Measurements from ENCODE around the gene MPPED1.

Gene MPPED1

GRCh38 chr22:43436868-43437267 is 25.1 kb downstream of the MPPED1 start:
- Mint-ChIP-seq H3K36me3 (no peaks in the 10 kb centered on the region), H3K4me3 (no peak overlapping the region)

DNA sequence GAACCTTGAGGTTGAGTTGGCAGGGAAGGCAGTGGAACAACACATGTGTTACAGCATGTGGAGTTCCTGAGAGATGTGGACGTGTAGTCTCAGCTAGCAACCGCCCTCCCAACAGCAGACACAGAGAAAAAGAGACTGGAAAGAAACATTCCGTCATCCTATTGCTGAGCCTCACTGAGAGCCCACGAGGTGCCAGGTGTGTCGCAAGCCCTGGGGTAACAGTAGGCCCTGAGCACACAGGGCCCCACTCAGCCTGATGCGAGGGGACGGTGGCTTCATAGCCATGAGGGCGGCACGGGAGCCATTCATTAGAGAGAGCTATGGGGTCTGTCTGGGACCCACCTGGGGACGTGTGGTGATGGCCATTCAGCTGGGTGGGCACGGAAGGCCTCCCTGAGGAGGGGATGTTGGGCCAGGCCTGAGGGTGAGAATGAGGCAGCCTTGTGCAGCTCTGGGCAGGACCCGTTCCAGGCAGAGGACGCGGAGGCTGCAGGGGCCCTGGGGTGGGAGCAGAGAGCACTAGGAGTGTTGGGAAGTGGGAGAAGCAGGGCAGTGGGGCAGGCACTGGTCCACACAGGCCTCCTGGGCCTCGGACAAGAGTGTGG is 26.2 kb downstream of the MPPED1 start:
- H3K27me3 Mint-ChIP-seq = peaks cover 10% of the 10 kb centered on the region
- no peaks in the 10 kb centered on the region for H3K4me1 Mint-ChIP-seq
- DNase-seq (ENCODE audit: low spot score in 2 of 2) (no peak), ATAC-seq (ENCODE audit: low read depth) (no peak)
- H3K4me3 Mint-ChIP-seq = no peak overlapping the region
- no peak overlapping the region for H3K27ac Mint-ChIP-seq
- no peaks in the 10 kb centered on the region for H3K36me3 Mint-ChIP-seq
- H3K9me3 Mint-ChIP-seq = no peaks in the 10 kb centered on the region

More at GRCh38 chr22:43436868-43437267, 25.1 kb downstream of the MPPED1 start:
- DNase-seq (ENCODE audit: low spot score in 2 of 2) (no peak), ATAC-seq (ENCODE audit: low read depth) (no peak)
- H3K27ac Mint-ChIP-seq = no peak overlapping the region
- H3K27me3 Mint-ChIP-seq = peaks cover 10% of the 10 kb centered on the region
- H3K4me1 Mint-ChIP-seq = no peaks in the 10 kb centered on the region
- no peaks in the 10 kb centered on the region for H3K9me3 Mint-ChIP-seq

- Mint-ChIP-seq H3K36me3 (no peaks in the 10 kb centered on the region), H3K4me1 (no peaks in the 10 kb centered on the region), H3K27ac (no peak overlapping the region), H3K27me3 (peaks cover 10% of the 10 kb centered on the region), H3K9me3 (no peaks in the 10 kb centered on the region), H3K4me3 (no peak overlapping the region)
- no peak for DNase-seq (ENCODE audit: low spot score in 2 of 2)
- no peak for ATAC-seq (ENCODE audit: low read depth)
These were observed 27.0 kb downstream of the MPPED1 start for GRCh38 chr22:43438666-43439347.

- Mint-ChIP-seq H3K27ac (no peak overlapping the region), H3K27me3 (peaks cover 10% of the 10 kb centered on the region), H3K36me3 (no peaks in the 10 kb centered on the region), H3K4me3 (no peak overlapping the region), H3K9me3 (no peaks in the 10 kb centered on the region), H3K4me1 (no peaks in the 10 kb centered on the region)
- ATAC-seq (ENCODE audit: low read depth) (no peak), DNase-seq (ENCODE audit: low spot score in 2 of 2) (no peak)
These were observed 27.7 kb downstream of the MPPED1 start for GRCh38 chr22:43439368-43440103.

DNA sequence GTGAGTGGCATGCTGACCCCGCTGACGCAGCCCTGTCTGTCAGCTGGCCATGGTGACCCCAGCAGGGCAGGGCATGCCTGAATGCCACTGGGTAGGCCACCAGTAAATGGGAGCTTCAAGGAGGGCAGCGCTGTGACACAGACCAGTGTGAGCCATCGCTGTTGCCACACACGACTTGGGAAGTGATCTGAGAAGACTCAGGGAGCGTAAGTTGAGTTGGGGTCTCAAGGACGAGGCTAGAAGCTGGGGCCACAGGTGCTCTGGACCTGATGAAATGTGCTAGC is 28.2 kb downstream of the MPPED1 start:
- DNase-seq (ENCODE audit: low spot score in 2 of 2) = no peak
- Mint-ChIP-seq H3K27ac (no peak overlapping the region), H3K36me3 (no peaks in the 10 kb centered on the region), H3K9me3 (no peaks in the 10 kb centered on the region), H3K4me3 (no peak overlapping the region), H3K27me3 (peaks cover 10% of the 10 kb centered on the region), H3K4me1 (no peaks in the 10 kb centered on the region)
- ATAC-seq (ENCODE audit: low read depth) = no peak

DNA sequence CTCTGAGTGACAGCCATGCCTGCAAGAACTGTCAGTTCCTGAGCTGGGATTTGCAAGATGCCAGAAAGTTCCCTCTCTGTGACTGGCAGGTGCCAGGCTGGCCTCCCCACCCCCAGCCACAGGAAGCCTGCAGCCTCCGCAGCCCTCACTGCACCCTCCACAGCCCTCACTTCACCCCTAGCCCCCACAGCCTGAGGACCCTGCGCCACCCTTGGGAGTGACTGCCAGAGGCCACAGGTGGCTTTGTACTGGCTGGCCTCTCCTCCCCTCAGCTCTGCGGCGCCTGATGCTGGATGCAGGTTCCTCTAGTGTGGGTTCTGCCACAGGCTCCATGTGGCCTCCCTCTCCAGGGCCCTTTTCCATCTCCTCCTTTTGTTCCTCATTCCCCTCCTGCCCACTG is 28.7 kb downstream of the MPPED1 start:
- H3K9me3 Mint-ChIP-seq = no peaks in the 10 kb centered on the region
- H3K4me1 Mint-ChIP-seq = no peaks in the 10 kb centered on the region
- peaks cover 7% of the 10 kb centered on the region for H3K27me3 Mint-ChIP-seq
- H3K27ac Mint-ChIP-seq = no peak overlapping the region
- ATAC-seq (ENCODE audit: low read depth) (no peak), DNase-seq (ENCODE audit: low spot score in 2 of 2) (no peak)
- no peaks in the 10 kb centered on the region for H3K36me3 Mint-ChIP-seq
- H3K4me3 Mint-ChIP-seq = no peak overlapping the region

DNA sequence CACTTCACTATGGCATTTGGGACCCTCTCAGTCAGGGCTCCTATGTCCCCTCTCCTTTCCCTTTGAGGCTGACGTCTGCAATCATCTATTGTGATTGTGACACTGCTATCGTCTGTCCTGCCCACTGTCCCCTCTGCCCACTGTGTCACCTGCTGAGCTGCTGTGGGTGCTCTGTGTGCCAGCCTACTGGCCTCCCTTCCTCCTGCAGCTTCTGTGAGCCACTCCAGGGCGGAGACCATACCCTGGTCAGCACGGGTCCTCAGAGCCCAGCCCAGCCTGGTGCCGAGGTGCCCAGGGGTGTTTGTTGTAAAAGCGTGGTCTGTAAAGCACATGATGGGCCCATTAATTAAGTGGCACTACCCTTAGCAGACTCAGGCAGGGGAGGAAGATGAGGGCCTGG is 29.4 kb downstream of the MPPED1 start:
- ATAC-seq (ENCODE audit: low read depth) = no peak
- Mint-ChIP-seq H3K27me3 (peaks cover 9% of the 10 kb centered on the region), H3K27ac (no peak overlapping the region), H3K36me3 (no peaks in the 10 kb centered on the region), H3K9me3 (no peaks in the 10 kb centered on the region), H3K4me3 (no peak overlapping the region), H3K4me1 (no peaks in the 10 kb centered on the region)
- DNase-seq (ENCODE audit: low spot score in 2 of 2) = no peak

DNA sequence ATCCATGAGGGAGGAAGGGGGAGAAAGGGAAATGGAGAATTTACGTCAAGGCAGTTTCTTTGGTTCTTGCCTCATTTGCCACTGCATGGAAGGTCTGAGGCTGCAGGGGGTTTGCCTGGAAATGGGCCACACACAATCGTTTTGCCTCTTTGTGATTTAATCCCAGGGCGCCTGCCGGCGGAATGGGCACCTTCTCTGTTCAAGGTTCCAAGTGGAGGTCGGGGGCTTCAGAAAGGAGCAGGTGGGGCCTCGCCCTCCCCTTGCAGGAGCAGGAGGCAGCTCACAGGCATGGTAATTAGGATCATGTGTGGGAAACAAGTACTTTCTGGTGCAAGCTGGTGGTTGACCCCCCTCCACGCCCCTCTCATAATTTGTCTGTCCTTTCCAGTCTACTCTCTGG is 29.9 kb downstream of the MPPED1 start:
- H3K4me3 Mint-ChIP-seq = no peak overlapping the region
- H3K27ac Mint-ChIP-seq = no peak overlapping the region
- no peaks in the 10 kb centered on the region for H3K4me1 Mint-ChIP-seq
- DNase-seq (ENCODE audit: low spot score in 2 of 2) = no peak
- peaks cover 11% of the 10 kb centered on the region for H3K27me3 Mint-ChIP-seq
- no peaks in the 10 kb centered on the region for H3K36me3 Mint-ChIP-seq
- ATAC-seq (ENCODE audit: low read depth) = no peak
- no peaks in the 10 kb centered on the region for H3K9me3 Mint-ChIP-seq

GRCh38 chr22:43442386-43443151 is 30.8 kb downstream of the MPPED1 start:
- Mint-ChIP-seq H3K27ac (no peak overlapping the region), H3K27me3 (peaks cover 11% of the 10 kb centered on the region), H3K4me3 (no peak overlapping the region), H3K9me3 (no peaks in the 10 kb centered on the region), H3K36me3 (no peaks in the 10 kb centered on the region), H3K4me1 (no peaks in the 10 kb centered on the region)
- DNase-seq (ENCODE audit: low spot score in 2 of 2) (no peak), ATAC-seq (ENCODE audit: low read depth) (no peak)

- DNase-seq (ENCODE audit: low spot score in 2 of 2) = no peak
- no peaks in the 10 kb centered on the region for H3K9me3 Mint-ChIP-seq
- no peaks in the 10 kb centered on the region for H3K4me1 Mint-ChIP-seq
- no peak overlapping the region for H3K27ac Mint-ChIP-seq
- H3K36me3 Mint-ChIP-seq = no peaks in the 10 kb centered on the region
- H3K27me3 Mint-ChIP-seq = peaks cover 11% of the 10 kb centered on the region
- no peak for ATAC-seq (ENCODE audit: low read depth)
- H3K4me3 Mint-ChIP-seq = no peak overlapping the region
These were observed 31.3 kb downstream of the MPPED1 start for GRCh38 chr22:43443152-43443471.

DNA sequence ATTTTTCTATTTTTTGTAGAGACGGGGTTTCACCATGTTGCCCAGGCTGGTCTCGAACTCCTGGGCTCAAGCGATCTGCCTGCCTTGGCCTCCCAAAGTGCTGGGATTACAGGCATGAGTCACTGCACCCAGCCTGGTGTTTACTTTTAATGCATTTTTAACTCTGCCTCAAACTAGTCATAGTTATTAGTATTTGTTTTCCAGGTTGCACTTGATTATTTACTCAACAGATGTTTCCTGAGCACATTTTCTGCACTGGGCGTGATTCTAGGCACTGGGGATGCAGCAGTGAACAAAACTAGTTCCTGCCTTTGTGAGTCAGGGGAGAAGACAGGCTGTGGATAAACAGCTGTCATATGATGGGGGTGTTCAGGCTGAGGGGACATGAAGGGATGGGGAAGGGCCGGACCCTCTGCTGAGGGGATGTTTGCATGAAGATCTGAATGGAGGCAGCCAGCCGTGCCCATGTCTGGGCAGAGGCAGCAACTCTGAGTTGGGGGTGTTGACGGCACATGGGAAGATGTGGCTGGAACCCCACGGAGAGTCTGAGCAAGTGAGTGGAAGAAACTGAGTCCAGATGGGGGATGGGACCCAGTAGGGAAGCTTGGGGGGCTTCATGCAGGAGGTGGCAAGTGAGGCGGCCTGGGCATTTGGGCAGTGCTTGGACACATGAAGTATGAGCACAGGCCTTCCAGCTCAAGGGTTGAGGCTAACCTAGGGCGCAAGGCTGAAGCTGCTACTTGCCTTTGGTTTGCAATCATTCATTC is 34.4 kb downstream of the MPPED1 start:
- H3K9me3 Mint-ChIP-seq = no peaks in the 10 kb centered on the region
- H3K4me3 Mint-ChIP-seq = no peak overlapping the region
- ATAC-seq (ENCODE audit: low read depth) (no peak), DNase-seq (ENCODE audit: low spot score in 2 of 2) (no peak)
- no peaks in the 10 kb centered on the region for H3K36me3 Mint-ChIP-seq
- no peak overlapping the region for H3K27ac Mint-ChIP-seq
- peaks cover 2% of the 10 kb centered on the region for H3K4me1 Mint-ChIP-seq
- H3K27me3 Mint-ChIP-seq = peaks cover 12% of the 10 kb centered on the region

DNA sequence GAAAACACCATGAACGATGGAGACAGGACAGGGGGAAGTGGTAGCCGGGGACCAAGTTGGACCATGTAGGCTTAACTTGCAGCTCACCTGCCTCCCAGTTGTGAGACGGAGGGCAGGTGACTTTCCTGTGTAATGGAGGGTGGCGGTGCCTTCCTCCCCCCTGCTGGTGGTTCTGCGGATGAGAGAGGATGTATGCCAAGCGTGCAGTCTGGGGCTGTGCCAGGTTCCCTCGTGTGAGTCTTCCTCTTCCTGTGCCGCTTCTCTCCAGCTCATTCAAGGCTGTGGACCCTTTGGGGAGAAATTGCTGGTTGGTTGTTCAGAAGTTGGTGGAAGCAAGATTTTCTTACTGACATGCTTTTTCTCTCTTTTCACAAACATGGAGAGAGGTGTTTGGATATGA is 35.1 kb downstream of the MPPED1 start:
- ATAC-seq (ENCODE audit: low read depth) (no peak), DNase-seq (ENCODE audit: low spot score in 2 of 2) (no peak)
- no peak overlapping the region for H3K27ac Mint-ChIP-seq
- no peaks in the 10 kb centered on the region for H3K36me3 Mint-ChIP-seq
- no peaks in the 10 kb centered on the region for H3K9me3 Mint-ChIP-seq
- peaks cover 2% of the 10 kb centered on the region for H3K4me1 Mint-ChIP-seq
- H3K4me3 Mint-ChIP-seq = no peak overlapping the region
- peaks cover 19% of the 10 kb centered on the region for H3K27me3 Mint-ChIP-seq

DNA sequence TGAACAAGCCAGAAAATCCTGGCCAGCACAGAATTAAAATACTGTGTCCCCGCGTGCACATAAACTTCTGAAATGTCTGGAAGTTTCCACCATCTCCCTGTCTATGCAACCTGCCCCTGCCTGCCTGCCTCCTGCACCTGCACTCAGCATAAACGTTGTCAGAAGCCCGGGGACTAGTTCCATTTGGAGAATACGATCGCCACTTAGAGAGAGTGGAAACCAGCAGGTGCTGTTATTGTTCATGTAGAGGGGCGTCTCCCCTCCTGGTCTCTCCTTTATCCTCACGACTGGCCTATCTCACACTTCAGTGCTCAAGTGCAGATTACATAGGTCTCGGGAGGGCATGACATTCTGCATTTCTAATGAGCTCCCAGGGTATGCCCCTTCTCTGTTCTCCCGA is 35.6 kb downstream of the MPPED1 start:
- Mint-ChIP-seq H3K27ac (no peak overlapping the region), H3K9me3 (no peaks in the 10 kb centered on the region), H3K27me3 (peaks cover 17% of the 10 kb centered on the region)

DNA sequence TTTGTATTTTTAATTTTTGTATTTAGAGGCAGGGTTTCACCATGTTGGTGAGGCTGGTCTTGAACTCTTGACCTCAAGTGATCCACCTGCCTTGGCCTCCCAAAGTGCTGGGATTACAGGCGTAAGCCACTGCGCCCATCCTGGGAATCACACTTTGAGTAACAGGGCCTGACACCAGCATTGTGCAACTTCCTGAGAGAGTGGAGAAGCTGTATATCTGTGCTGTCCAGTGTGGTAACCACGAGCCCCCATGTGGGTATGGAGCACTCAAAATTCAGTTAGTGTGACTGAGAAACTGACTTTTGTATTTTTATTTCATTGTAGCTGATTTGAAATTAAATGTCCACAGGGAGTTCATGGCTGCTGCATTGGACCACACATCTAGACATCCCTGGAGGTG is 36.2 kb downstream of the MPPED1 start:
- Mint-ChIP-seq H3K9me3 (no peaks in the 10 kb centered on the region), H3K4me1 (peaks cover 2% of the 10 kb centered on the region), H3K4me3 (no peak overlapping the region), H3K36me3 (no peaks in the 10 kb centered on the region), H3K27ac (no peak overlapping the region), H3K27me3 (peaks cover 14% of the 10 kb centered on the region)
- no peak for ATAC-seq (ENCODE audit: low read depth)
- DNase-seq (ENCODE audit: low spot score in 2 of 2) = no peak

More for the DNA sequence above, 35.6 kb downstream of the MPPED1 start:
- H3K36me3 Mint-ChIP-seq = no peaks in the 10 kb centered on the region
- H3K4me1 Mint-ChIP-seq = peaks cover 2% of the 10 kb centered on the region
- DNase-seq (ENCODE audit: low spot score in 2 of 2) (no peak), ATAC-seq (ENCODE audit: low read depth) (no peak)
- no peak overlapping the region for H3K4me3 Mint-ChIP-seq
